ENCODE results near the gene RNF169. TPM values are rescaled to one million over a fixed set of nuclear protein-coding genes. Genes with fewer than 3 reads are reported as not detected.
"Not testable (repeated sequence)": the region's sequence is repeated elsewhere in the genome, so short reads cannot be mapped to it uniquely, and the experiment has no call there.

The RNF169 gene
- total RNA-seq, 1 experiment from 2014 or later = 9.4 TPM

DNA sequence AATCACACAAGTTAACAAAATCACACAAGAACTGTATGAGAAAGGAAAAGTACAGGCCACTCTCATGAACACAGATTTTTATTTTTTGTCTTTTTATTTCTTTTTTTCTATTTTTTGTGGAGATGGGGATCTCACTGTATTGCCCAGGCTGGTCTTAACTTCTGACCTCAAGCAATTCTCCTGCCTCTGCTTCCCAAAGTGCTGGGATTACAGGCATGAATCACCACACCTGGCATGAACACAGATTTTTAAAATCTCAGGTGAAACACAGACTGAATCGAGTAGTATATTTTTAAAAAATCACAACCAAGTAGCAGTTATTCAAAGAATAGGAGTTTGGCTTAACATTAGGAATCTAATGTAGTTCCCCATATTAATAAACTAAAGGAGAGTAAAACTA, 18.3 kb downstream of the RNF169 start:
- H3K27ac ChIP-seq = no peak overlapping the region
- H3K4me1 ChIP-seq (replicated peaks) = no peaks in the 10 kb centered on the region
- H3K4me3 ChIP-seq = no peak overlapping the region
- no peaks in the 10 kb centered on the region for H3K9me3 ChIP-seq (replicated peaks)
- H3K27me3 ChIP-seq (replicated peaks) = no peaks in the 10 kb centered on the region
- H3K36me3 ChIP-seq = no peaks in the 10 kb centered on the region
- DNase-seq (ENCODE audit: low read depth in 1 of 2, low spot score in 2 of 2) = no peak

DNA sequence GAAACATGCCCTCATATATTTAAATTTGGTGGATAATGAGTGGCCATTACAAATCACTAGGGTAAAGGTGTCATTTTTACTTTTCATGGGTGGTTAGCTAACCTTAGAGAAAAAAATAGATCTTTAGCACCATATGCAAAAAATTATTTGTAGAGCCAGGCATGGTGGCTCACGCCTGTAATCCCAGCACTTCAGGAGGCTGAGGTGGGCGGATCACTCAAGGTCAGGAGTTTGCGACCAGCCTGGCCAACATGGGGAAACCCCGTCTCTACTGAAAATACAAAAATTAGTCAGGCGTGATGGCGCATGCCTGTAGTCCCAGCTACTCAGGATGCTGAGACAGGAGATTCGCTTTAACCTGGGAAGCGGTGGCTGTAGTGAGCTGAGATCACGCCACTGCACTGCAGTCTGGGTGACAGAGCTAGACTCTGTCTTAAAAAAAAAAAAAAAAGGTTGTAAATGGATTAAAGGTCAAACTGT, 19.6 kb downstream of the RNF169 start:
- not testable (repeated sequence) for H3K27ac ChIP-seq; H3K4me1 ChIP-seq (replicated peaks); H3K36me3 ChIP-seq; DNase-seq (ENCODE audit: low read depth in 1 of 2, low spot score in 2 of 2); H3K4me3 ChIP-seq; H3K9me3 ChIP-seq (replicated peaks); H3K27me3 ChIP-seq (replicated peaks)

DNA sequence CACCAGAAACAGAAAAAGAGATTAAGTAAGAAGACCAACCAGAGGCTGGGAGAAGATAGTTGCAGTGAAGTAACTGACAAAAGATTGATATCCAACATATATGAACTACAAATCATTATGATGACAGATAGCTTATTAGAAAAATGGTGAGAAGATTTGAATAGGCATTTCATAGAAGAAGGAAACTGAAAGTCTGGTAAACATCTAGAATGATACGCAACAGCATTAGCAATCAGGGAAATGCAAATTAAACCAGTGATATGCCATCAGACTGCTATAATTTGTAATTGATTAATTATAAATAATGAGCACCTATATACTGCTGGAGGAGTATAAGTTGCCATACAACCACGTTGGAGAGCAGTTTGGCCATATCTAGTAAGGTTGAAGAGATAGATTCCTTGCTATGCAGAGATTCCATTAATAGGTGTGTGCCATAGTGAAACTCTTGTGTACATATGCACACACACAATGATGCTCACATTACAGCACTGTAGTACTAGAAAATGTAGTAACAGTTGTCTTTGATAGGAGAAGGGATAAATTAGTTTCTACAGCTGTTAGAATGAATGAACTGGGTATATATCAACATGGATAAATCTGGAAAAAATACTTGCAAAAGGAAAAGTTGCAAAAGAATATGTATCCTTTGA, 20.5 kb downstream of the RNF169 start:
- no peak overlapping the region for H3K4me3 ChIP-seq

DNA sequence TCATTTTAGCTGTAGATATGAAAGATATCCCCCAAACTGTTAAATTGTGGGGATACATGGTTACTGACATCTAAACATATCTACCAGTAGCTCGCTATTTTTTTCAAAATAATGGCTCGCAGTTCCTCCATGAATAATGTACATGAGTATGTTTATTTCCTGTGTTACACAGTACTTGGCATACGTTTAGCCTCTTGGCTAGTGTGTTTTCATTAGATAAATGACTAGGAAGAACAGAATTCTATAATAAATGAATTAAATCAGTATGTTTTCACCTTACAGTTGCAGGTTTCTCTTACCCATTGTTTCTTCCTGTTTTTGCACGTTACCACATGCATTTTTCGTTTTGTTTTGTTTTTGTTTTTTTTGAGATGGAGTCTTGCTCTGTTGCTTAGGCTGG, 21.8 kb downstream of the RNF169 start:
- H3K36me3 ChIP-seq = no peaks in the 10 kb centered on the region
- H3K9me3 ChIP-seq (replicated peaks) = no peaks in the 10 kb centered on the region
- no peaks in the 10 kb centered on the region; the same call in 1 of the 2 replicates for H3K4me1 ChIP-seq (replicated peaks)
- no peak overlapping the region for H3K4me3 ChIP-seq
- DNase-seq (ENCODE audit: low read depth in 1 of 2, low spot score in 2 of 2) = no peak
- no peak overlapping the region for H3K27ac ChIP-seq
- H3K27me3 ChIP-seq (replicated peaks) = no peaks in the 10 kb centered on the region

More for the DNA sequence above, 20.5 kb downstream of the RNF169 start:
- no peak for DNase-seq (ENCODE audit: low read depth in 1 of 2, low spot score in 2 of 2)
- no peak overlapping the region for H3K27ac ChIP-seq
- no peaks in the 10 kb centered on the region; the same call in 1 of the 2 replicates for H3K4me1 ChIP-seq (replicated peaks)
- H3K27me3 ChIP-seq (replicated peaks) = no peaks in the 10 kb centered on the region
- H3K9me3 ChIP-seq (replicated peaks) = no peaks in the 10 kb centered on the region
- no peaks in the 10 kb centered on the region for H3K36me3 ChIP-seq

DNA sequence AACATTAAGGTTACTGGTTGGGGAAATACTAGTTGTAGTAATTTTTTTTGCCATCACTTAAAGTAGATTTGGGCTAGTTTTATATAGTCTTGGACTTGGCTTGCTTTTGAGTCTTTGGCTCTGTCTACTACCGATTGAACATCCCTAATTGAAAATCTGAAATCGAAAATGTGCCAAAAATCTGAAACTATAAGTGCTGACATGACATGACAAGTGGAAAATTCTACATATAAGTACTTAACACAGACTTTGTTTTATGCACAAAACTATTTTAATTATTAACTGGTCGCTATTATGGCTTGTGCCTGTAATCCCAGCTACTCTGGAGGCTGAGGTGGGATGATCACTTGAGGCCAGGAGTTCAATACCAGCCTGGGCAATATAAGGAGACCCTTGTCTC, 22.5 kb downstream of the RNF169 start:
- Histone ChIP-seq H3K9me3 (replicated peaks) (no peaks in the 10 kb centered on the region), H3K4me1 (replicated peaks) (no peaks in the 10 kb centered on the region; the same call in 1 of the 2 replicates), H3K36me3 (no peaks in the 10 kb centered on the region), H3K27ac (no peak overlapping the region), H3K4me3 (no peak overlapping the region), H3K27me3 (replicated peaks) (no peaks in the 10 kb centered on the region)
- DNase-seq (ENCODE audit: low read depth in 1 of 2, low spot score in 2 of 2) = no peak

DNA sequence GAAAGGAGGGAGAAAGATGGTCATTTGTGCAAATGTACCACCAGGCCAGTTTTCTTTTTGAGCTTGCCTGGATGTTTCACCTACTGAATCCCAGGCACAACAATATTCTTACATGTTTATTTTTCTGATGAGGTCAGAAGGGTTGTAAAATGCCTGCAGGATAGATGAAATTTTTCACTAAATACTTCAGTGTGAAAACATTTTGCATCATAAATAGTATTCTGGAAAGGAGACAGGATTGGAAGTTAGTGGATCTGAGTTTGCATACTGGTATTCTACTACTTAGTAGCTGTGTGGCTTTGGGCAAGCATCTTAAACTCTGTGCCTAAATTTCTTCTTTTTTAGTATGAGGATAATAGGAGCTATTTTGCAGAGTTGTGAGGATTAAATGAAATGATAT, 24.8 kb downstream of the RNF169 start:
- H3K4me3 ChIP-seq = no peak overlapping the region
- no peaks in the 10 kb centered on the region; the same call in 1 of the 2 replicates for H3K4me1 ChIP-seq (replicated peaks)
- no peak overlapping the region for H3K27ac ChIP-seq
- H3K27me3 ChIP-seq (replicated peaks) = no peaks in the 10 kb centered on the region
- no peaks in the 10 kb centered on the region for H3K9me3 ChIP-seq (replicated peaks)
- DNase-seq (ENCODE audit: low read depth in 1 of 2, low spot score in 2 of 2) = no peak
- no peaks in the 10 kb centered on the region for H3K36me3 ChIP-seq

DNA sequence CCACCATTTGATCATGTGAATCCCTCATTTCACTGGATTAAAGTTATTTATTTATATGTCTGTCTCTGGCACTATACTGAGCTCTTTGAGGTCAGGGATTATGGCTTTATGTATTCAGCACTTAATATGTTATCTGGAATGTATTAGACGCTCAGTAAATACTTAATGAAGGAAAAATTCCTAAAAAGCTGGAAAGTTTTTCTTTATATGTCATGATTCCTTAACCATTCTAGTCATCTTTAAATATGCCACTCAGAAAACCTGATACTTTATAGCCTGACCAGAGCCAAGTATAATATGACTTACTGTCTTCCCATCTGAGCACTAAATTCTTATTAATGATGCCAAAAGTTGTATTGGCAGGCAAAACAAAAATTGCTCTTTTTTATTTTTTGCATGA, 27.1 kb downstream of the RNF169 start:
- no peaks in the 10 kb centered on the region for H3K36me3 ChIP-seq
- H3K4me1 ChIP-seq (replicated peaks) = no peaks in the 10 kb centered on the region; the same call in 1 of the 2 replicates
- H3K27ac ChIP-seq = no peak overlapping the region
- H3K9me3 ChIP-seq (replicated peaks) = no peaks in the 10 kb centered on the region
- no peak overlapping the region for H3K4me3 ChIP-seq
- no peaks in the 10 kb centered on the region for H3K27me3 ChIP-seq (replicated peaks)
- DNase-seq (ENCODE audit: low read depth in 1 of 2, low spot score in 2 of 2) = no peak

DNA sequence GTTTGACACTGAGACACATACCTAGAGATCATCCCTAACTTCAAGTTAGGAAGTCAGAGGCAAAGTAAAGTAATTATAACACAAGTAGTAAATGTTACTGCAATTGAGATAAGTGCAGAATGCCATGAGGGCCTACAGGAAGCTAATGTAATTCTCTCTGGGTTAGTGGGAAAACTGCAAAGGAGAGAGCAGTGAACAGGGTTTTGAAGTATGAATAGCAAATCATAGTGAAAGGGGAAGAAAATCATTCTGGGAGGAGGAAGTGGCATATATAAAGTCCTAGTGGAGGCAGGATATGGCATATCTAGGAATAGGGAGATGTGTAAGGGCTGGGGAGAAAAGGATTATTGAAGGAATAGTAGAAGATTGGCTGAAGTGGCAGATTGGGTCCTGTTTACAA, 27.9 kb downstream of the RNF169 start:
- Histone ChIP-seq H3K36me3 (no peaks in the 10 kb centered on the region), H3K27ac (no peak overlapping the region), H3K27me3 (replicated peaks) (no peaks in the 10 kb centered on the region), H3K9me3 (replicated peaks) (no peaks in the 10 kb centered on the region), H3K4me3 (no peak overlapping the region), H3K4me1 (replicated peaks) (no peaks in the 10 kb centered on the region; the same call in 1 of the 2 replicates)
- DNase-seq (ENCODE audit: low read depth in 1 of 2, low spot score in 2 of 2) = no peak

DNA sequence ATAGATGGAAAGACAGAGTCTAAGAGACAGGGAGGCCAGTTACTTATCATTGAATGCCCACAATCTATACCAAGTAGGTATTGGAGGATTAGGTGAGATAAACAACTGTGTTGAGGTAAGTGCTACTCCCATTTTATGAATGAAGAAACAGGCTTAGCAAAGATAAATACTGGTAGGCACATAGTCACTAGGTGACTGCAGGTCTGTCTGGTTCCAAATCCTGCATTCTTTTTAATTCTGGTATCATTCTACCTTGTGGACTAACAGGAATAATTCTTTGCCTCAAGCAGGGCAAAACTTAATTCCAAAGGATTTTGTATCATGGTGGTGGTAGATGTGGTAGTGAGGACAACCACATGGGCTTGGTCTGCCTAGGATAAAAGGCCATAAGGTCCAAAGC, 28.4 kb downstream of the RNF169 start:
- H3K9me3 ChIP-seq (replicated peaks) = no peaks in the 10 kb centered on the region
- H3K27ac ChIP-seq = no peak overlapping the region
- H3K4me3 ChIP-seq = no peak overlapping the region
- H3K36me3 ChIP-seq = no peaks in the 10 kb centered on the region
- DNase-seq (ENCODE audit: low read depth in 1 of 2, low spot score in 2 of 2) = no peak
- no peaks in the 10 kb centered on the region; the same call in 1 of the 2 replicates for H3K4me1 ChIP-seq (replicated peaks)
- H3K27me3 ChIP-seq (replicated peaks) = no peaks in the 10 kb centered on the region

DNA sequence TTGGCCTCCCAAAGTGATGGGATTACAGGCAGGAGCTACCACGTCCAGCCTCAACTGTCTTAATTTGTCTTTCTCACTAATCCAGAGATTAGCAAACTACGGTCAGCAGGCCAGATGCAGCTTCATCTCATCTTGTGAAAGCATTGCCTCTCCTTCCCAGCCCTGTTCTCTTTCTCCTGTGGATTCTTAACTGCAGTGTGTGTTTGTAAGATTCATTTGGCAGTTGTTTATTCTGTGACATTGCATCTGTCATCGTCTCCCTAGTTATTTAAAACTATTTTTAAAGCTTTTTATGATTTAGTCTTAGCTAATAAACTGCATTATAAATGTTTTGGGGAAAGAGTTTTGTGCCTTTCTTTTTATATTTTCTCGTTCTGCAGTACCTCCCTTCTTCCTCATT, 29.2 kb downstream of the RNF169 start:
- DNase-seq (ENCODE audit: low read depth in 1 of 2, low spot score in 2 of 2) = no peak
- no peaks in the 10 kb centered on the region for H3K9me3 ChIP-seq (replicated peaks)
- no peak overlapping the region for H3K4me3 ChIP-seq
- H3K4me1 ChIP-seq (replicated peaks) = no peaks in the 10 kb centered on the region; the same call in 1 of the 2 replicates
- no peaks in the 10 kb centered on the region for H3K27me3 ChIP-seq (replicated peaks)
- no peak overlapping the region for H3K27ac ChIP-seq
- H3K36me3 ChIP-seq = no peaks in the 10 kb centered on the region

DNA sequence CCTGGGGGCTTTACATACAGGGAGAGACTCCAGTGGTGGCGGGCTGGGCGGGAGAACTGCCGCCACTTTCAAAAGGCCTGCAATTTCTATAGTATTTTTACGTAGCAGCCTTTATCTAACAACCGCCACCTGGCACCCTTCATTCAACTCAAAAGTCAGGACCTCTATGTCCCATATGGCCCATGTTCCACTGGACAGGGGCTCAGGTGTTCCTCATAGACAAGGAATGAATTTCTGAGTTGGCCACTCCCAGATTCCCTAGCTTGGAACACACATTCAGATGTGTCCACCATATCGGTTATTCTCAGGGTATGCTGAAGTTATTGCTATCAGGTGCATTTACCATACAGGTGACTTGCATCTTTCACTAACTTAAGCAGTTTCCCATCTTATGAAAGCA, 29.9 kb downstream of the RNF169 start:
- no peaks in the 10 kb centered on the region for H3K9me3 ChIP-seq (replicated peaks)
- DNase-seq (ENCODE audit: low read depth in 1 of 2, low spot score in 2 of 2) = no peak
- peaks cover 6% of the 10 kb centered on the region for H3K4me1 ChIP-seq (replicated peaks)
- H3K27me3 ChIP-seq (replicated peaks) = no peaks in the 10 kb centered on the region
- H3K36me3 ChIP-seq = no peaks in the 10 kb centered on the region
- no peak overlapping the region for H3K4me3 ChIP-seq
- no peak overlapping the region for H3K27ac ChIP-seq

DNA sequence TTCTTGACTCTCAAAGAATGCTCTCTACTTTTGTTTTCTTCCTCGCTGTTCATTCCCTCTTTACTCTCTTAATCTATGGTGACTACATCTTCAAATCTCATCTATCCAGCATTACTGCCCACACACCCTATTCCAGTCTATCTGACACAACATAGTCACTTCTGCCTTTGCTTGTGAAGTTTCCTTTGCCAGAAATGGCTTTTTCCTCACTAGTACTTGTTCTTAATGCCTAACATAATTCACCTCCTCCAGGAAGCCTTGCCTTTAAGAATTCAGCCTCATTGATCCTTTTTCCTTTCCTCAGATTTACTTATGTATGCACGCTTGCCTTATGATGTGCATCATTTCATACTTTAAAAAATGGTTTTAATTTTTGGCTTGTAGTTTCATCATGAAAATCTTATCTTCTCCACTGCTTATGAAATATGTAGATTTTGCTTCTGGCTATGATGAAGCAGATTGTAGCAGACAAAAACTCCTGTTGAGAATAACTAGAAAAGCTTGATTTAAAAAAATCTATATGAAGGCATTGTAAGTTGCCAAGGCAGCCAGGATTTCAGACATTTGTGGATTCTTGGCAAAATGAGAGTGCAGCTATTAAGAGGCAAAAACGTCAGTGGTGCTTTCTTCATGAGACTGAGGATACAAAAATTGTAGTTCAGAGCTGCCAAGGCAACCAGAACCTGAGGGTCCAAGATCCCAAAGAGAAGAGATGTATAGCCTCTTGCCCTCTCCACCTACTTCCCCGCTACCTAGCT, 31.8 kb downstream of the RNF169 start:
- H3K36me3 ChIP-seq = no peaks in the 10 kb centered on the region
- H3K27me3 ChIP-seq (replicated peaks) = no peaks in the 10 kb centered on the region
- no peaks in the 10 kb centered on the region for H3K9me3 ChIP-seq (replicated peaks)
- H3K4me3 ChIP-seq = no peak overlapping the region
- no peak overlapping the region for H3K27ac ChIP-seq
- DNase-seq (ENCODE audit: low read depth in 1 of 2, low spot score in 2 of 2) = no peak
- peaks cover 9% of the 10 kb centered on the region for H3K4me1 ChIP-seq (replicated peaks)

DNA sequence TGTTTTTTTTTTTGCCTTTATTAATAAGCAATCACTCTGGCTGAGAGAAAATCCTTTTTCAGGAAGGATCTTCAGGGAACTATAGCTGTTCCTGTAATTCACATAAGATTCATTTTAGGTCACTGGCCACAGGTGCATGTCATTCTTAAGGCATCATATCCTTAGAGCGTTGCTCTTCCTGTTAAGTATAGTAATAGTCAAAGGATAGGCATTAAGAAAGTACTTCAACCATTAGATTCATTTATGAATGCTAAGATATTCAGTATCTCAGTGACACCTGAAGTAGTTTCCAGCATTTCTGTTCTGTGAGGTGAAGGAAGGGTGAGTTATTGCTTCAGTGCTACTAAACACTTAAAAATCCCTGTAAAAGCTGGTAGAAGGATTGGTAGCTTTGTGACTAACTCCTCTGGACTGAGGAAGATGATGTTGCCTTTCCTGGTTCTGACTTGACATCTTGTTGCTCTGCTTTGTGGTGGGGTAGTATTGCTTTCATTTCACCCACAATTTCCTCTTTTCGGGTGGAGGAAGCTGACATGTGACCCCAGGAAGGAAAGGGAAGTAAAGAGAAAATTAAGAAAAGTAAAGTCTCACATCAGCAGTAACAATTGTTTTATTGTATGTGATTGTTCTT, 34.7 kb downstream of the RNF169 start:
- Histone ChIP-seq H3K36me3 (no peaks in the 10 kb centered on the region), H3K4me1 (replicated peaks) (peaks cover 9% of the 10 kb centered on the region), H3K27ac (no peak overlapping the region), H3K27me3 (replicated peaks) (no peaks in the 10 kb centered on the region), H3K9me3 (replicated peaks) (no peaks in the 10 kb centered on the region), H3K4me3 (no peak overlapping the region)
- DNase-seq (ENCODE audit: low read depth in 1 of 2, low spot score in 2 of 2) = peak in 1 of 2 experiments; percentile 2

DNA sequence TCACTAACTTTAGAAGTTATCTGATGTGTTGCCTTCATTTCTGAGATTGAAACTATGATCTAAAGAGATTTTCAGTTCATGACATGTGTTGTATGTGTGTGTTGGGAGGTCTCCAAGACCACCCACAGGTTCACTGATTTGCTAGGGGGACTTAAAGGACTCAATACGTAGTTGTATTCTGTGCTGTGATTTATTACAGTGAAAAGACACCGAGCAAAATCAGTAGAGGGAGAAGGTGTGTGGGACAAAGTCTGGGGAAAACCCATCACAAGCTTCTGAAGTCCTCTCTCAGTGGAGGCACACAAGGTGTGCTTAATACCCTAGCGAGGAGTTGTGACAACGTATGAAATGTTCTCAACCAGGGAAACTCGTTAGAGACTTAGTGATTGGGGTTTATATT, 35.6 kb downstream of the RNF169 start:
- Histone ChIP-seq H3K27me3 (replicated peaks) (no peaks in the 10 kb centered on the region), H3K36me3 (no peaks in the 10 kb centered on the region), H3K4me1 (replicated peaks) (peaks cover 9% of the 10 kb centered on the region), H3K27ac (no peak overlapping the region), H3K4me3 (no peak overlapping the region), H3K9me3 (replicated peaks) (no peaks in the 10 kb centered on the region)
- no peak for DNase-seq (ENCODE audit: low read depth in 1 of 2, low spot score in 2 of 2)
